ENCODE results near the gene RNF14. TPM values are rescaled to one million over a fixed set of nuclear protein-coding genes. Genes with fewer than 3 reads are reported as not detected.

Gene RNF14
- total and polyA plus RNA-seq, 4 donors, result 22.9 to 50.6 (median 32.5) TPM

- H3K9me3 ChIP-seq (ENCODE audit: control insufficient read depth in 4 of 4, low read length in 3 of 4), result no peaks in the 10 kb centered on the region
- WGBS, result 65% methylated on average over 10 of the region's 10 CpGs
- H3K4me3 ChIP-seq (ENCODE audit: low read depth in 1 of 3, low read length in 3 of 3), result no peak overlapping the region
- no peak for TF ChIP-seq FOXA1 (IDR thresholded peaks at IDR 0.05)
- no peak for TF ChIP-seq CTCF (IDR thresholded peaks at IDR 0.05; ENCODE audit: low read depth, low read length, missing input control)
- TF ChIP-seq RAD21 (IDR thresholded peaks at IDR 0.05), result peak in 1 of 2 donors; percentile 50
- no peak overlapping the region for H3K27ac ChIP-seq (ENCODE audit: low read depth in 1 of 2, low read length in 2 of 2)
- H3K36me3 ChIP-seq (ENCODE audit: control insufficient read depth in 4 of 4, insufficient read depth in 3 of 4, low read depth in 1 of 4, low read length in 3 of 4), result no peaks in the 10 kb centered on the region
- H3K9ac ChIP-seq (ENCODE audit: low read depth in 1 of 2, low read length in 2 of 2), result no peak overlapping the region
- H3K4me1 ChIP-seq (ENCODE audit: control insufficient read depth in 4 of 4, insufficient read depth in 4 of 4, low read length in 3 of 4), result peaks cover 0 to 16% (median 5%) of the 10 kb centered on the region in 4 donors
- H3K27me3 ChIP-seq (ENCODE audit: control insufficient read depth in 4 of 4, insufficient read depth in 4 of 4, low read length in 3 of 4), result no peaks in the 10 kb centered on the region
- DNase-seq (ENCODE audit: low spot score), result no peak
Measured at GRCh38 chr5:141960018-141960417, 8.9 kb upstream of the RNF14 start.

GRCh38 chr5:141960449-141961323 is 8.2 kb upstream of the RNF14 start:
- Histone ChIP-seq H3K4me1 (ENCODE audit: control insufficient read depth in 4 of 4, insufficient read depth in 4 of 4, low read length in 3 of 4) (peaks cover 0 to 16% (median 5%) of the 10 kb centered on the region in 4 donors), H3K27ac (ENCODE audit: low read depth in 1 of 2, low read length in 2 of 2) (no peak overlapping the region), H3K9ac (ENCODE audit: low read depth in 1 of 2, low read length in 2 of 2) (no peak overlapping the region), H3K36me3 (ENCODE audit: control insufficient read depth in 4 of 4, insufficient read depth in 3 of 4, low read depth in 1 of 4, low read length in 3 of 4) (no peaks in the 10 kb centered on the region), H3K9me3 (ENCODE audit: control insufficient read depth in 4 of 4, low read length in 3 of 4) (no peaks in the 10 kb centered on the region), H3K27me3 (ENCODE audit: control insufficient read depth in 4 of 4, insufficient read depth in 4 of 4, low read length in 3 of 4) (no peaks in the 10 kb centered on the region), H3K4me3 (ENCODE audit: low read depth in 1 of 3, low read length in 3 of 3) (no peak overlapping the region)
- TF ChIP-seq EGR1 (IDR thresholded peaks at IDR 0.05; ENCODE audit: low read depth in 2 of 2) (no peak), ATF3 (IDR thresholded peaks at IDR 0.05) (no peak), JUND (IDR thresholded peaks at IDR 0.05) (no peak), SP1 (IDR thresholded peaks at IDR 0.05) (no peak), FOXA2 (IDR thresholded peaks at IDR 0.05) (no peak), HNF4G (IDR thresholded peaks at IDR 0.05) (no peak), MAX (IDR thresholded peaks at IDR 0.05) (no peak), RXRA (IDR thresholded peaks at IDR 0.05) (peak; percentile 11 to 12), YY1 (IDR thresholded peaks at IDR 0.05) (no peak), HNF4A (conservative IDR thresholded peaks at IDR 0.05) (peak in 1 of 2 donors; percentile 11), GABPA (IDR thresholded peaks at IDR 0.05 in 1 of 2, conservative IDR thresholded peaks at IDR 0.05 in 1 of 2) (peak in 1 of 2 donors; percentile 38), NR2F2 (IDR thresholded peaks at IDR 0.05) (no peak), CTCF (IDR thresholded peaks at IDR 0.05; ENCODE audit: low read depth, low read length, missing input control) (peak; percentile 89), FOXA1 (IDR thresholded peaks at IDR 0.05) (no peak), TAF1 (conservative IDR thresholded peaks at IDR 0.05) (no peak), RAD21 (IDR thresholded peaks at IDR 0.05) (peak; percentile 94 to 97), REST (IDR thresholded peaks at IDR 0.05) (peak; percentile 31)
- TF ChIP-seq, protein P1, sequence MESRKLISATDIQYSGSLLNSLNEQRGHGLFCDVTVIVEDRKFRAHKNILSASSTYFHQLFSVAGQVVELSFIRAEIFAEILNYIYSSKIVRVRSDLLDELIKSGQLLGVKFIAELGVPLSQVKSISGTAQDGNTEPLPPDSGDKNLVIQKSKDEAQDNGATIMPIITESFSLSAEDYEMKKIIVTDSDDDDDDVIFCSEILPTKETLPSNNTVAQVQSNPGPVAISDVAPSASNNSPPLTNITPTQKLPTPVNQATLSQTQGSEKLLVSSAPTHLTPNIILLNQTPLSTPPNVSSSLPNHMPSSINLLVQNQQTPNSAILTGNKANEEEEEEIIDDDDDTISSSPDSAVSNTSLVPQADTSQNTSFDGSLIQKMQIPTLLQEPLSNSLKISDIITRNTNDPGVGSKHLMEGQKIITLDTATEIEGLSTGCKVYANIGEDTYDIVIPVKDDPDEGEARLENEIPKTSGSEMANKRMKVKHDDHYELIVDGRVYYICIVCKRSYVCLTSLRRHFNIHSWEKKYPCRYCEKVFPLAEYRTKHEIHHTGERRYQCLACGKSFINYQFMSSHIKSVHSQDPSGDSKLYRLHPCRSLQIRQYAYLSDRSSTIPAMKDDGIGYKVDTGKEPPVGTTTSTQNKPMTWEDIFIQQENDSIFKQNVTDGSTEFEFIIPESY (IDR thresholded peaks at IDR 0.05), result no peak
- WGBS, result 29% methylated on average over 14 of the region's 14 CpGs
- DNase-seq (ENCODE audit: low spot score), result peak; percentile 92

Data from liver (tissue), 9 donors.